Kidney (tissue), 14 donors: ENCODE measurements around the gene HOXA3. TPM values are rescaled to one million over a fixed set of nuclear protein-coding genes. Genes with fewer than 3 reads are reported as not detected.
A peak's percentile ranks its signal among the peaks of the same experiment; 100 is the strongest.

Source experiments
- DNase-seq, 5 donors: peaks; one replicate each; pipeline ENCODE4 v3.0.0-alpha.2; 2013 to 2020
- FAIRE-seq: peaks from 2 replicates; lab custom pipeline; 2012; peaks lifted over from hg19 to GRCh38; lab: Jason Lieb, UNC
- H3K27ac ChIP-seq, 2 donors: one replicate each; pipeline ENCODE4 v1.7.0; 2013; ENCODE audit warnings: low read depth in 2 of 2, low read length in 2 of 2, inconsistent platforms in 1 of 2
- H3K27me3 ChIP-seq: one replicate; pipeline ENCODE4 v1.7.1; 2013; ENCODE audit warnings: low read length, inconsistent platforms; ENCODE audit not compliant: control insufficient read depth, insufficient read depth
- H3K36me3 ChIP-seq, 3 donors: one replicate each; pipeline versions ENCODE4 v1.7.0 to v1.7.1; 2013; ENCODE audit warnings: low read length in 3 of 3, control low read depth in 1 of 3, inconsistent platforms in 1 of 3; ENCODE audit not compliant: insufficient read depth in 3 of 3, control insufficient read depth in 2 of 3
- H3K4me1 ChIP-seq, 3 donors: one replicate each; pipeline versions ENCODE4 v1.7.0 to v1.7.1; 2013; ENCODE audit warnings: low read length in 3 of 3, inconsistent platforms in 1 of 3, low read depth in 1 of 3; ENCODE audit not compliant: control insufficient read depth in 2 of 3, insufficient read depth in 2 of 3
- H3K4me3 ChIP-seq, 3 donors: one replicate each; pipeline versions ENCODE4 v1.7.0 to v1.8.1; 2013; ENCODE audit warnings: low read length in 3 of 3, control low read depth in 1 of 3, inconsistent platforms in 1 of 3
- H3K9ac ChIP-seq, 3 donors: one replicate each; pipeline versions ENCODE4 v1.7.0 to v1.7.1; 2013; ENCODE audit warnings: low read length in 3 of 3, control low read depth in 1 of 3, inconsistent platforms in 1 of 3
- H3K9me3 ChIP-seq, 3 donors: one replicate each; pipeline versions ENCODE4 v1.7.0 to v1.7.1; 2013; ENCODE audit warnings: low read length in 3 of 3, control low read depth in 1 of 3, inconsistent platforms in 1 of 3; ENCODE audit not compliant: control insufficient read depth in 2 of 3, insufficient read depth in 1 of 3
- CTCF ChIP-seq: IDR thresholded peaks from 3 replicates; pipeline ENCODE4 v1.5.1; 2012; ENCODE audit warnings: mild to moderate bottlenecking, moderate library complexity, borderline replicate concordance; ENCODE audit not compliant: insufficient read depth; ENCODE audit errors: extremely low read depth
- intact Hi-C: fragments of 100-400 bp; cut with DNase I; formaldehyde crosslinking; loops from one replicate; pipeline ENCODE4 v1.11.1; 2022
- polyA plus RNA-seq: library from polyadenylated mRNA; stranded (reverse); fragments of 350-450 nt; fragmentation: Illumina TruSeq; extraction: RNeasy Lipid Tissue Mini Kit (QIAGEN cat#74804); gene quantifications from one replicate; pipeline ENCODE4 v1.2.3, GENCODE V29; 2014; ENCODE audit warnings: low read depth, low replicate concordance; ENCODE audit not compliant: insufficient read depth
- total RNA-seq: library from RNA; stranded (reverse); fragmentation: NEBNext Ultra II Directional; extraction: Animal tissue kit (Norgen Biotek cat#: 25700); gene quantifications from one replicate; pipeline ENCODE4 v1.2.1, GENCODE V29; 2021
- donor health status: control.
- donor health status: control.
- donor health status: control.
- donor health status: control.
- donor health status: control.
- donor health status: DM: yes; HTN: yes; CAD: no.
- donor health status: Normal renal cell carcinoma (clear cell type).

The HOXA3 gene
- total and polyA plus RNA-seq, 2 donors from 2014 or later: 6.3 to 21.2 TPM

- Histone ChIP-seq H3K4me1 (peaks cover 0 to 7% (median 5%) of the 10 kb centered on the region in 3 donors), H3K27me3 (peaks cover 88% of the 10 kb centered on the region), H3K4me3 (peak within 1 kb of the TSS in 2 of 3 donors; percentile 10 to 15), H3K27ac (no peak within 1 kb of the TSS), H3K9ac (no peak within 1 kb of the TSS), H3K9me3 (no peaks in the 10 kb centered on the region), H3K36me3 (no peaks in the 10 kb centered on the region)
- peak; percentile 51 to 75 (median 64) for DNase-seq
- no peak for TF ChIP-seq CTCF
- no peak for FAIRE-seq
- intact Hi-C loops: loop anchor here (10.0 kb wide), 1 partner anchor 375 kb away; no protein-coding TSS in a partner anchor
These were observed 47.7 kb upstream of the HOXA3 start, which contains the start of gene HOXA13 for GRCh38 chr7:27199849-27200760. Gene HOXA13, minus strand, starts transcription at chr7:27200091. Its CDS starts 14 bp downstream, at chr7:27200077.

- peaks cover 88% of the 10 kb centered on the region for H3K27me3 ChIP-seq
- H3K27ac ChIP-seq: no peak overlapping the region
- TF ChIP-seq CTCF: no peak
- H3K9ac ChIP-seq: no peak overlapping the region
- intact Hi-C loops: no loop called here
- DNase-seq (peak; percentile 47 to 78 (median 59)), FAIRE-seq (no peak)
- peak overlapping the region in 1 of 3 donors; percentile 10 for H3K4me3 ChIP-seq
- H3K9me3 ChIP-seq: no peaks in the 10 kb centered on the region
- no peaks in the 10 kb centered on the region for H3K36me3 ChIP-seq
- H3K4me1 ChIP-seq: peaks cover 0 to 5% (median 5%) of the 10 kb centered on the region in 3 donors
These were observed 46.8 kb upstream of the HOXA3 start for GRCh38 chr7:27198871-27199801.

GRCh38 chr7:27198138-27198841 is 45.9 kb upstream of the HOXA3 start:
- no peak overlapping the region for H3K4me3 ChIP-seq
- peaks cover 88% of the 10 kb centered on the region for H3K27me3 ChIP-seq
- no peak overlapping the region for H3K9ac ChIP-seq
- no peaks in the 10 kb centered on the region for H3K9me3 ChIP-seq
- no peak overlapping the region for H3K27ac ChIP-seq
- no peaks in the 10 kb centered on the region for H3K36me3 ChIP-seq
- peaks cover 0 to 5% (median 5%) of the 10 kb centered on the region in 3 donors for H3K4me1 ChIP-seq
- intact Hi-C loops: no loop called here
- DNase-seq (peak; percentile 21 to 50 (median 44)), FAIRE-seq (no peak)
- TF ChIP-seq CTCF: no peak
